Colonic mucosa (tissue), 4 donors: ENCODE data around the gene PCED1A. TPM values are rescaled to one million over a fixed set of nuclear protein-coding genes. Genes with fewer than 3 reads are reported as not detected.

Experiments
- DNase-seq: peaks from one replicate; pipeline ENCODE4 v3.0.0-alpha.2; 2020
- H3K27ac ChIP-seq: fragments of 200-600 bp; one replicate; pipeline ENCODE4 v1.8.0; 2021
- H3K27me3 ChIP-seq: fragments of 200-600 bp; one replicate; pipeline ENCODE4 v1.8.0; 2021
- H3K36me3 ChIP-seq: fragments of 200-600 bp; one replicate; pipeline ENCODE4 v1.8.0; 2021
- H3K4me1 ChIP-seq: fragments of 200-600 bp; one replicate; pipeline ENCODE4 v1.8.0; 2021; ENCODE audit warnings: mild to moderate bottlenecking
- H3K4me3 ChIP-seq: fragments of 200-600 bp; one replicate; pipeline ENCODE4 v1.8.0; 2021
- H3K9ac ChIP-seq, 2 donors: one replicate each; pipeline ENCODE4 v1.7.0; 2013; ENCODE audit warnings: control low read depth in 2 of 2, low read depth in 2 of 2, low read length in 2 of 2
- H3K9me3 ChIP-seq: fragments of 200-600 bp; one replicate; pipeline ENCODE4 v1.8.0; 2021
- CTCF ChIP-seq: fragments of 200-600 bp; IDR thresholded peaks from one replicate; pipeline ENCODE4 v1.8.0; 2022; ENCODE audit warnings: antibody characterized with exemption, mild to moderate bottlenecking
- intact Hi-C: fragments of 100-400 bp; cut with DNase I; formaldehyde crosslinking; loops from one replicate; pipeline ENCODE4 v1.14.1; 2022
- total RNA-seq, 2 donors: library from RNA; stranded (reverse); fragmentation: NEBNext Ultra II Directional in 1 of 2; extraction: Animal tissue kit (Norgen Biotek cat#: 25700) in 1 of 2; gene quantifications; one replicate each; pipeline ENCODE4 v1.2.1, GENCODE V29; 2021
- donor health status: healthy.
- donor health status: DM: no; HTN: no; CAD: no.
- donor health status: DM: no; HTN: no; CAD: no.

Gene PCED1A
- total RNA-seq, 2 donors from 2014 or later: 21.7 to 24.8 TPM

- DNase-seq: no peak
- intact Hi-C loops: no loop called here
- Histone ChIP-seq H3K27ac (no peak overlapping the region), H3K36me3 (no peaks in the 10 kb centered on the region), H3K4me1 (no peaks in the 10 kb centered on the region), H3K9ac (no peak overlapping the region), H3K27me3 (no peaks in the 10 kb centered on the region), H3K9me3 (no peaks in the 10 kb centered on the region), H3K4me3 (no peak overlapping the region)
- no peak for TF ChIP-seq CTCF
These were observed 43.5 kb upstream of the PCED1A start for GRCh38 chr20:2883726-2884637.

GRCh38 chr20:2880650-2881049 lies 40.2 kb upstream of the PCED1A start:
- Histone ChIP-seq H3K9ac (no peak overlapping the region), H3K4me3 (no peak overlapping the region), H3K9me3 (no peaks in the 10 kb centered on the region), H3K4me1 (no peaks in the 10 kb centered on the region), H3K36me3 (no peaks in the 10 kb centered on the region), H3K27ac (no peak overlapping the region), H3K27me3 (no peaks in the 10 kb centered on the region)
- intact Hi-C loops: no loop called here
- TF ChIP-seq CTCF: no peak
- no peak for DNase-seq

GRCh38 chr20:2879146-2879545 lies 38.7 kb upstream of the PCED1A start:
- intact Hi-C loops: no loop called here

GRCh38 chr20:2878515-2878914 lies 38.1 kb upstream of the PCED1A start:
- Histone ChIP-seq H3K9me3 (no peaks in the 10 kb centered on the region), H3K9ac (no peak overlapping the region), H3K4me1 (no peaks in the 10 kb centered on the region), H3K4me3 (no peak overlapping the region), H3K36me3 (no peaks in the 10 kb centered on the region), H3K27ac (no peak overlapping the region), H3K27me3 (no peaks in the 10 kb centered on the region)
- DNase-seq: no peak
- no peak for TF ChIP-seq CTCF
- intact Hi-C loops: no loop called here

More at GRCh38 chr20:2879146-2879545, 38.7 kb upstream of the PCED1A start:
- no peak overlapping the region for H3K27ac ChIP-seq
- DNase-seq: no peak
- no peaks in the 10 kb centered on the region for H3K27me3 ChIP-seq
- no peak for TF ChIP-seq CTCF
- no peak overlapping the region for H3K9ac ChIP-seq
- no peak overlapping the region for H3K4me3 ChIP-seq
- no peaks in the 10 kb centered on the region for H3K9me3 ChIP-seq
- no peaks in the 10 kb centered on the region for H3K36me3 ChIP-seq
- no peaks in the 10 kb centered on the region for H3K4me1 ChIP-seq

GRCh38 chr20:2875690-2876203 lies 35.3 kb upstream of the PCED1A start:
- H3K4me1 ChIP-seq: no peaks in the 10 kb centered on the region
- H3K4me3 ChIP-seq: no peak overlapping the region
- H3K27me3 ChIP-seq: no peaks in the 10 kb centered on the region
- H3K27ac ChIP-seq: no peak overlapping the region
- TF ChIP-seq CTCF: no peak
- H3K36me3 ChIP-seq: no peaks in the 10 kb centered on the region
- H3K9me3 ChIP-seq: no peaks in the 10 kb centered on the region
- no peak overlapping the region for H3K9ac ChIP-seq
- no peak for DNase-seq
- intact Hi-C loops: no loop called here
